Subcutaneous abdominal adipose tissue (tissue), 5 donors: ENCODE data around the gene RTP2.

Experiments
- H3K27ac ChIP-seq: one replicate; pipeline ENCODE4 v1.7.0; 2013; ENCODE audit warnings: low read depth, mild to moderate bottlenecking, inconsistent platforms, low read length, moderate library complexity
- H3K27me3 ChIP-seq, 5 donors: one replicate each; pipeline ENCODE4 v1.7.0; 2013; ENCODE audit warnings: low read length in 5 of 5, inconsistent platforms in 1 of 5; ENCODE audit not compliant: control insufficient read depth in 5 of 5, insufficient read depth in 4 of 5
- H3K36me3 ChIP-seq, 5 donors: one replicate each; pipeline ENCODE4 v1.7.0; 2013; ENCODE audit warnings: low read length in 5 of 5; ENCODE audit not compliant: control insufficient read depth in 5 of 5, insufficient read depth in 5 of 5
- H3K4me1 ChIP-seq, 5 donors: one replicate each; pipeline ENCODE4 v1.7.0; 2013; ENCODE audit warnings: low read length in 5 of 5, mild to moderate bottlenecking in 3 of 5, moderate library complexity in 1 of 5; ENCODE audit not compliant: control insufficient read depth in 5 of 5, insufficient read depth in 5 of 5
- H3K4me3 ChIP-seq, 5 donors: one replicate each; pipeline ENCODE4 v1.7.0; 2013; ENCODE audit warnings: low read length in 5 of 5, low read depth in 1 of 5
- H3K9ac ChIP-seq, 5 donors: one replicate each; pipeline ENCODE4 v1.7.0; 2013; ENCODE audit warnings: low read length in 5 of 5, mild to moderate bottlenecking in 4 of 5, moderate library complexity in 3 of 5
- H3K9me3 ChIP-seq, 5 donors: one replicate each; pipeline ENCODE4 v1.7.0; 2013; ENCODE audit warnings: low read length in 5 of 5; ENCODE audit not compliant: control insufficient read depth in 5 of 5
- donor health status: healthy.
- donor health status: healthy.
- donor health status: healthy.
- donor health status: healthy.
- donor health status: healthy.

The RTP2 gene

GRCh38 chr3:187678726-187679268, 23.6 kb downstream of the RTP2 start:
- Histone ChIP-seq H3K4me3 (no peak overlapping the region), H3K27ac (no peak overlapping the region), H3K27me3 (peaks cover 5 to 12% (median 10%) of the 10 kb centered on the region in 5 donors), H3K9ac (no peak overlapping the region), H3K36me3 (no peaks in the 10 kb centered on the region), H3K9me3 (no peaks in the 10 kb centered on the region), H3K4me1 (no peaks in the 10 kb centered on the region)

- H3K9ac ChIP-seq = no peak overlapping the region
- H3K36me3 ChIP-seq = no peaks in the 10 kb centered on the region
- no peaks in the 10 kb centered on the region for H3K4me1 ChIP-seq
- H3K27me3 ChIP-seq = peaks cover 7 to 16% (median 13%) of the 10 kb centered on the region in 5 donors
- H3K9me3 ChIP-seq = no peaks in the 10 kb centered on the region
- no peak overlapping the region for H3K4me3 ChIP-seq
- H3K27ac ChIP-seq = no peak overlapping the region
These were observed 24.8 kb downstream of the RTP2 start for GRCh38 chr3:187677604-187678003.

GRCh38 chr3:187673012-187673411, 29.3 kb downstream of the RTP2 start:
- no peak overlapping the region for H3K4me3 ChIP-seq
- peaks cover 0 to 4% (median 0%) of the 10 kb centered on the region in 5 donors for H3K4me1 ChIP-seq
- no peak overlapping the region for H3K9ac ChIP-seq
- peaks cover 17 to 29% (median 25%) of the 10 kb centered on the region in 5 donors for H3K27me3 ChIP-seq
- no peak overlapping the region for H3K27ac ChIP-seq
- no peaks in the 10 kb centered on the region for H3K9me3 ChIP-seq
- H3K36me3 ChIP-seq = no peaks in the 10 kb centered on the region

- H3K4me1 ChIP-seq = peaks cover 0 to 4% (median 0%) of the 10 kb centered on the region in 5 donors
- no peak within 1 kb of the TSS for H3K9ac ChIP-seq
- no peaks in the 10 kb centered on the region for H3K36me3 ChIP-seq
- H3K9me3 ChIP-seq = no peaks in the 10 kb centered on the region
- no peak within 1 kb of the TSS for H3K4me3 ChIP-seq
- H3K27me3 ChIP-seq = peaks cover 13 to 29% (median 22%) of the 10 kb centered on the region in 5 donors
- H3K27ac ChIP-seq = no peak within 1 kb of the TSS
These were observed 32.5 kb downstream of the RTP2 start, which contains the start of gene SST for GRCh38 chr3:187669675-187670504. TSS of gene SST (minus strand) at chr3:187670394. CDS start at chr3:187670291, 103 bp downstream.

- H3K27me3 ChIP-seq = peaks cover 6 to 22% (median 14%) of the 10 kb centered on the region in 5 donors
- no peak overlapping the region for H3K4me3 ChIP-seq
- no peak overlapping the region for H3K27ac ChIP-seq
- H3K4me1 ChIP-seq = peaks cover 0 to 4% (median 0%) of the 10 kb centered on the region in 5 donors
- H3K9ac ChIP-seq = no peak overlapping the region
- no peaks in the 10 kb centered on the region for H3K36me3 ChIP-seq
- no peaks in the 10 kb centered on the region for H3K9me3 ChIP-seq
These were observed 34.8 kb downstream of the RTP2 start for GRCh38 chr3:187667526-187667925.

GRCh38 chr3:187665764-187666402, 36.5 kb downstream of the RTP2 start:
- peaks cover 0 to 2% (median 0%) of the 10 kb centered on the region in 5 donors for H3K9me3 ChIP-seq
- peaks cover 0 to 14% (median 11%) of the 10 kb centered on the region in 5 donors for H3K27me3 ChIP-seq
- H3K4me1 ChIP-seq = peaks cover 0 to 4% (median 0%) of the 10 kb centered on the region in 5 donors
- no peak overlapping the region for H3K4me3 ChIP-seq
- no peak overlapping the region for H3K27ac ChIP-seq
- H3K9ac ChIP-seq = no peak overlapping the region
- no peaks in the 10 kb centered on the region for H3K36me3 ChIP-seq

GRCh38 chr3:187665010-187665409, 37.3 kb downstream of the RTP2 start:
- H3K9ac ChIP-seq = no peak overlapping the region
- no peak overlapping the region for H3K27ac ChIP-seq
- no peaks in the 10 kb centered on the region for H3K36me3 ChIP-seq
- peaks cover 0 to 3% (median 0%) of the 10 kb centered on the region in 5 donors for H3K4me1 ChIP-seq
- H3K9me3 ChIP-seq = peaks cover 0 to 2% (median 0%) of the 10 kb centered on the region in 5 donors
- peaks cover 0 to 8% (median 2%) of the 10 kb centered on the region in 5 donors for H3K27me3 ChIP-seq
- H3K4me3 ChIP-seq = no peak overlapping the region

GRCh38 chr3:187662848-187663409, 39.4 kb downstream of the RTP2 start:
- no peak overlapping the region for H3K9ac ChIP-seq
- H3K4me1 ChIP-seq = no peaks in the 10 kb centered on the region
- no peak overlapping the region for H3K27ac ChIP-seq
- H3K36me3 ChIP-seq = no peaks in the 10 kb centered on the region
- peaks cover 0 to 2% (median 0%) of the 10 kb centered on the region in 5 donors for H3K9me3 ChIP-seq
- no peak overlapping the region for H3K4me3 ChIP-seq
- H3K27me3 ChIP-seq = no peaks in the 10 kb centered on the region

GRCh38 chr3:187661267-187661666, 41.1 kb downstream of the RTP2 start:
- no peak overlapping the region for H3K4me3 ChIP-seq
- H3K9ac ChIP-seq = no peak overlapping the region
- H3K36me3 ChIP-seq = no peaks in the 10 kb centered on the region
- H3K4me1 ChIP-seq = no peaks in the 10 kb centered on the region
- H3K9me3 ChIP-seq = peaks cover 0 to 2% (median 0%) of the 10 kb centered on the region in 5 donors
- no peaks in the 10 kb centered on the region for H3K27me3 ChIP-seq
- no peak overlapping the region for H3K27ac ChIP-seq
